Measurements from ENCODE around the gene BBLN. TPM values are rescaled to one million over a fixed set of nuclear protein-coding genes. Genes with fewer than 3 reads are reported as not detected.
A peak's percentile ranks its signal among the peaks of the same experiment; 100 is the strongest.
"Not testable (repeated sequence)": the region's sequence is repeated elsewhere in the genome, so short reads cannot be mapped to it uniquely, and the experiment has no call there.

BBLN gene
- total RNA-seq, 1 donor: 78.1 TPM

GRCh38 chr9:128180447-128180846 lies 20.4 kb downstream of the BBLN start:
- Histone ChIP-seq H3K9me3 (ENCODE audit: low read depth, low read length) (no peaks in the 10 kb centered on the region), H3K4me1 (ENCODE audit: insufficient read depth, low read length) (no peaks in the 10 kb centered on the region), H3K27me3 (ENCODE audit: insufficient read depth, low read length) (no peaks in the 10 kb centered on the region), H3K4me3 (ENCODE audit: low read length) (no peak overlapping the region)

GRCh38 chr9:128181480-128181879 lies 21.4 kb downstream of the BBLN start:
- H3K9me3 ChIP-seq (ENCODE audit: low read depth, low read length); H3K4me3 ChIP-seq (ENCODE audit: low read length); H3K27me3 ChIP-seq (ENCODE audit: insufficient read depth, low read length); H3K4me1 ChIP-seq (ENCODE audit: insufficient read depth, low read length): not testable (repeated sequence)

- no peak overlapping the region for H3K4me3 ChIP-seq (ENCODE audit: low read length)
- H3K27me3 ChIP-seq (ENCODE audit: insufficient read depth, low read length): no peaks in the 10 kb centered on the region
- no peaks in the 10 kb centered on the region for H3K4me1 ChIP-seq (ENCODE audit: insufficient read depth, low read length)
- no peaks in the 10 kb centered on the region for H3K9me3 ChIP-seq (ENCODE audit: low read depth, low read length)
Measured at GRCh38 chr9:128182893-128183588, 23.0 kb downstream of the BBLN start.

- Histone ChIP-seq H3K4me3 (ENCODE audit: low read length) (no peak overlapping the region), H3K27me3 (ENCODE audit: insufficient read depth, low read length) (no peaks in the 10 kb centered on the region), H3K9me3 (ENCODE audit: low read depth, low read length) (no peaks in the 10 kb centered on the region), H3K4me1 (ENCODE audit: insufficient read depth, low read length) (peaks cover 13% of the 10 kb centered on the region)
Measured at GRCh38 chr9:128185979-128186965, 26.2 kb downstream of the BBLN start.

GRCh38 chr9:128187361-128187760 lies 27.3 kb downstream of the BBLN start:
- Histone ChIP-seq H3K4me3 (ENCODE audit: low read length) (no peak overlapping the region), H3K9me3 (ENCODE audit: low read depth, low read length) (no peaks in the 10 kb centered on the region), H3K4me1 (ENCODE audit: insufficient read depth, low read length) (peaks cover 22% of the 10 kb centered on the region), H3K27me3 (ENCODE audit: insufficient read depth, low read length) (no peaks in the 10 kb centered on the region)

- Histone ChIP-seq H3K27me3 (ENCODE audit: insufficient read depth, low read length) (no peaks in the 10 kb centered on the region), H3K4me3 (ENCODE audit: low read length) (no peak overlapping the region), H3K4me1 (ENCODE audit: insufficient read depth, low read length) (peaks cover 30% of the 10 kb centered on the region), H3K9me3 (ENCODE audit: low read depth, low read length) (no peaks in the 10 kb centered on the region)
Measured at GRCh38 chr9:128188209-128188608, 28.1 kb downstream of the BBLN start.

- Histone ChIP-seq H3K27me3 (ENCODE audit: insufficient read depth, low read length) (no peaks in the 10 kb centered on the region), H3K4me3 (ENCODE audit: low read length) (no peak overlapping the region), H3K9me3 (ENCODE audit: low read depth, low read length) (no peaks in the 10 kb centered on the region), H3K4me1 (ENCODE audit: insufficient read depth, low read length) (peaks cover 31% of the 10 kb centered on the region)
Measured at GRCh38 chr9:128190013-128190412, 29.9 kb downstream of the BBLN start.

- H3K27me3 ChIP-seq (ENCODE audit: insufficient read depth, low read length): no peaks in the 10 kb centered on the region
- peak overlapping the region; percentile 66 for H3K4me3 ChIP-seq (ENCODE audit: low read length)
- no peaks in the 10 kb centered on the region for H3K9me3 ChIP-seq (ENCODE audit: low read depth, low read length)
- peaks cover 31% of the 10 kb centered on the region for H3K4me1 ChIP-seq (ENCODE audit: insufficient read depth, low read length)
Measured at GRCh38 chr9:128190516-128191405, 30.7 kb downstream of the BBLN start.

- peaks cover 31% of the 10 kb centered on the region for H3K4me1 ChIP-seq (ENCODE audit: insufficient read depth, low read length)
- no peaks in the 10 kb centered on the region for H3K27me3 ChIP-seq (ENCODE audit: insufficient read depth, low read length)
- H3K9me3 ChIP-seq (ENCODE audit: low read depth, low read length): no peaks in the 10 kb centered on the region
- H3K4me3 ChIP-seq (ENCODE audit: low read length): peak within 1 kb of the TSS; percentile 66
Measured at GRCh38 chr9:128191406-128192046, 31.5 kb downstream of the BBLN start, which contains the start of gene CIZ1. TSS of gene CIZ1 (minus strand) at chr9:128191572. CDS start at chr9:128190857, 715 bp downstream.

GRCh38 chr9:128192601-128193371 lies 32.7 kb downstream of the BBLN start:
- Histone ChIP-seq H3K27me3 (ENCODE audit: insufficient read depth, low read length) (no peaks in the 10 kb centered on the region), H3K9me3 (ENCODE audit: low read depth, low read length) (no peaks in the 10 kb centered on the region), H3K4me3 (ENCODE audit: low read length) (peak overlapping the region; percentile 4), H3K4me1 (ENCODE audit: insufficient read depth, low read length) (peaks cover 31% of the 10 kb centered on the region)

- Histone ChIP-seq H3K9me3 (ENCODE audit: low read depth, low read length) (no peaks in the 10 kb centered on the region), H3K27me3 (ENCODE audit: insufficient read depth, low read length) (no peaks in the 10 kb centered on the region), H3K4me1 (ENCODE audit: insufficient read depth, low read length) (peaks cover 31% of the 10 kb centered on the region), H3K4me3 (ENCODE audit: low read length) (no peak overlapping the region)
Measured at GRCh38 chr9:128193469-128194096, 33.5 kb downstream of the BBLN start.

- Histone ChIP-seq H3K9me3 (ENCODE audit: low read depth, low read length) (no peaks in the 10 kb centered on the region), H3K4me3 (ENCODE audit: low read length) (no peak overlapping the region), H3K4me1 (ENCODE audit: insufficient read depth, low read length) (peaks cover 14% of the 10 kb centered on the region), H3K27me3 (ENCODE audit: insufficient read depth, low read length) (peaks cover 12% of the 10 kb centered on the region)
Measured at GRCh38 chr9:128201441-128202369, 41.6 kb downstream of the BBLN start.
